Prostate gland (tissue), 2 donors: ENCODE results near the gene SRP68.
"Not testable (repeated sequence)": the region's sequence is repeated elsewhere in the genome, so short reads cannot be mapped to it uniquely, and the experiment has no call there.

Experiments used
- POLR2A ChIP-seq: fragments of 450-650 bp; IDR thresholded peaks from one replicate; pipeline ENCODE4 v1.6.1; 2016; ENCODE audit warnings: antibody characterized with exemption, mild to moderate bottlenecking
- POLR2AphosphoS5 ChIP-seq: sonication (generic); formaldehyde crosslinking; IDR thresholded peaks from one replicate; pipeline ENCODE4 v1.6.1; 2017; ENCODE audit warnings: antibody characterized with exemption
- TF ChIP-seq, protein P1 (sequence below), 4 experiments: fragments of 200-600 bp in 2 of 4; fragments of 450-650 bp in 2 of 4; sonication (generic) in 2 of 4; IDR thresholded peaks; 1 replicate in 3 of 4; 2 replicates in 1 of 4; pipeline ENCODE4 v1.5.1; 2016 to 2019; ENCODE audit warnings: antibody characterized with exemption in 4 of 4, mild to moderate bottlenecking in 2 of 4, moderate library complexity in 2 of 4

DNA sequence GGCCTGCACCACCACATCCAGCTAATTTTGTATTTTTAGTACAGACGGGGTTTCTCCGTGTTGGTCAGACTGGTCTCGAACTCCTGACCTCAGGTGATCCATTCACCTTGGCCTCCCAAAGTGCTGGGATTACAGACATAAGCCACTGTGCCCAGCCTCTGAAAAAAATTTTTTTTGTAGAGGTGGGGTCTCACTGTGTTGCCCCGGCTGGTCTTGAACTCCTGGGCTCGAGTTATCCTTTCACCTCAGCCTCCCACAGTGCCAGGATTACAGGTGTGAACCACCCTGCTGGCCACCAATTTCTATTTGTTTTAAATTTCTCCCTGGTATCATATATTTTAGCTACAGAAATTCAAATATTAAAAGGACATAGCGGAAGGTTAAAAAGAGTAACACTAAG, 14.1 kb downstream of the SRP68 start:
- not testable (repeated sequence) for TF ChIP-seq POLR2A, POLR2AphosphoS5
- TF ChIP-seq, protein P1, sequence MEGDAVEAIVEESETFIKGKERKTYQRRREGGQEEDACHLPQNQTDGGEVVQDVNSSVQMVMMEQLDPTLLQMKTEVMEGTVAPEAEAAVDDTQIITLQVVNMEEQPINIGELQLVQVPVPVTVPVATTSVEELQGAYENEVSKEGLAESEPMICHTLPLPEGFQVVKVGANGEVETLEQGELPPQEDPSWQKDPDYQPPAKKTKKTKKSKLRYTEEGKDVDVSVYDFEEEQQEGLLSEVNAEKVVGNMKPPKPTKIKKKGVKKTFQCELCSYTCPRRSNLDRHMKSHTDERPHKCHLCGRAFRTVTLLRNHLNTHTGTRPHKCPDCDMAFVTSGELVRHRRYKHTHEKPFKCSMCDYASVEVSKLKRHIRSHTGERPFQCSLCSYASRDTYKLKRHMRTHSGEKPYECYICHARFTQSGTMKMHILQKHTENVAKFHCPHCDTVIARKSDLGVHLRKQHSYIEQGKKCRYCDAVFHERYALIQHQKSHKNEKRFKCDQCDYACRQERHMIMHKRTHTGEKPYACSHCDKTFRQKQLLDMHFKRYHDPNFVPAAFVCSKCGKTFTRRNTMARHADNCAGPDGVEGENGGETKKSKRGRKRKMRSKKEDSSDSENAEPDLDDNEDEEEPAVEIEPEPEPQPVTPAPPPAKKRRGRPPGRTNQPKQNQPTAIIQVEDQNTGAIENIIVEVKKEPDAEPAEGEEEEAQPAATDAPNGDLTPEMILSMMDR (IDR thresholded peaks at IDR 0.05), result not testable (repeated sequence)
